Ishikawa (cell line): ENCODE results near the gene ZNF768.

Experiments
- CEBPB ChIP-seq: IDR thresholded peaks from 2 replicates; pipeline ENCODE4 v1.6.1; 2012
- CREB1 ChIP-seq: IDR thresholded peaks from 2 replicates; pipeline ENCODE4 v1.6.1; 2012; ENCODE audit warnings: low read depth
- EGR1 ChIP-seq: IDR thresholded peaks from 2 replicates; pipeline ENCODE4 v1.6.1; 2012
- EP300 ChIP-seq: IDR thresholded peaks from 2 replicates; pipeline ENCODE4 v1.6.1; 2012; ENCODE audit warnings: borderline replicate concordance
- FOXM1 ChIP-seq: IDR thresholded peaks from 2 replicates; pipeline ENCODE4 v1.6.1; 2012; ENCODE audit warnings: low read depth, borderline replicate concordance
- MAX ChIP-seq: IDR thresholded peaks from 2 replicates; pipeline ENCODE4 v1.6.1; 2012
- NFIC ChIP-seq: IDR thresholded peaks from 2 replicates; pipeline ENCODE4 v1.6.1; 2012
- RAD21 ChIP-seq: IDR thresholded peaks from 2 replicates; pipeline ENCODE4 v1.6.1; 2012; ENCODE audit warnings: low read depth
- TAF1 ChIP-seq: IDR thresholded peaks from 2 replicates; pipeline ENCODE4 v1.6.1; 2012; ENCODE audit warnings: low read depth, mild to moderate bottlenecking
- TEAD4 ChIP-seq: IDR thresholded peaks from 2 replicates; pipeline ENCODE4 v1.6.1; 2012
- USF1 ChIP-seq: IDR thresholded peaks from 2 replicates; pipeline ENCODE4 v1.6.1; 2012
- YY1 ChIP-seq: IDR thresholded peaks from 2 replicates; pipeline ENCODE4 v1.6.1; 2012; ENCODE audit warnings: low read depth
- ZBTB7A ChIP-seq: IDR thresholded peaks from 2 replicates; pipeline ENCODE4 v1.6.1; 2012; ENCODE audit warnings: low read depth
- TF ChIP-seq, protein P1 (sequence below): IDR thresholded peaks from 2 replicates; pipeline ENCODE4 v1.6.1; 2012; ENCODE audit warnings: low read depth, mild to moderate bottlenecking

DNA sequence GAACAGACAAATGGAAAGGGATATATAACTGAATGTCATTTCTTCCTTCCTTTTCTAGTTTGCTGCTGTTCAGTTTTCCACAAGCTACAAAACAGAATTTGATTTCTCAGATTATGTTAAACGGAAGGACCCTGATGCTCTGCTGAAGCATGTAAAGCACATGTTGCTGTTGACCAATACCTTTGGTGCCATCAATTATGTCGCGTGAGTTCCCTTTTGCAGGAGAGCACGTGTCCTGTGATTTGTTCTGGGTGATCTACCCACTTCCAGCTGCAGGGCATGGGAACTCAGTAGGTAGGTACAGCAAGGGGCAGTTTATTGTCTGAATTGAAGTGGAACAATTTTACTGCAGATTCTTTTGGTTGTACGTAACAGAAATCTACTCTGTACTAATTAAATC, 45.0 kb downstream of the ZNF768 start:
- TF ChIP-seq, protein P1, sequence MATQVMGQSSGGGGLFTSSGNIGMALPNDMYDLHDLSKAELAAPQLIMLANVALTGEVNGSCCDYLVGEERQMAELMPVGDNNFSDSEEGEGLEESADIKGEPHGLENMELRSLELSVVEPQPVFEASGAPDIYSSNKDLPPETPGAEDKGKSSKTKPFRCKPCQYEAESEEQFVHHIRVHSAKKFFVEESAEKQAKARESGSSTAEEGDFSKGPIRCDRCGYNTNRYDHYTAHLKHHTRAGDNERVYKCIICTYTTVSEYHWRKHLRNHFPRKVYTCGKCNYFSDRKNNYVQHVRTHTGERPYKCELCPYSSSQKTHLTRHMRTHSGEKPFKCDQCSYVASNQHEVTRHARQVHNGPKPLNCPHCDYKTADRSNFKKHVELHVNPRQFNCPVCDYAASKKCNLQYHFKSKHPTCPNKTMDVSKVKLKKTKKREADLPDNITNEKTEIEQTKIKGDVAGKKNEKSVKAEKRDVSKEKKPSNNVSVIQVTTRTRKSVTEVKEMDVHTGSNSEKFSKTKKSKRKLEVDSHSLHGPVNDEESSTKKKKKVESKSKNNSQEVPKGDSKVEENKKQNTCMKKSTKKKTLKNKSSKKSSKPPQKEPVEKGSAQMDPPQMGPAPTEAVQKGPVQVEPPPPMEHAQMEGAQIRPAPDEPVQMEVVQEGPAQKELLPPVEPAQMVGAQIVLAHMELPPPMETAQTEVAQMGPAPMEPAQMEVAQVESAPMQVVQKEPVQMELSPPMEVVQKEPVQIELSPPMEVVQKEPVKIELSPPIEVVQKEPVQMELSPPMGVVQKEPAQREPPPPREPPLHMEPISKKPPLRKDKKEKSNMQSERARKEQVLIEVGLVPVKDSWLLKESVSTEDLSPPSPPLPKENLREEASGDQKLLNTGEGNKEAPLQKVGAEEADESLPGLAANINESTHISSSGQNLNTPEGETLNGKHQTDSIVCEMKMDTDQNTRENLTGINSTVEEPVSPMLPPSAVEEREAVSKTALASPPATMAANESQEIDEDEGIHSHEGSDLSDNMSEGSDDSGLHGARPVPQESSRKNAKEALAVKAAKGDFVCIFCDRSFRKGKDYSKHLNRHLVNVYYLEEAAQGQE: no peak
- TF ChIP-seq USF1 (no peak), ZBTB7A (no peak), EP300 (no peak), TAF1 (no peak), CEBPB (no peak), EGR1 (no peak), MAX (no peak), NFIC (no peak), RAD21 (no peak), FOXM1 (no peak), YY1 (no peak), TEAD4 (no peak), CREB1 (no peak)
